CD4-positive, alpha-beta T cell treated with Interleukin-21 for 1 hour (primary cell): Measurements from ENCODE around the gene MAL.
"Not testable (repeated sequence)": the region's sequence is repeated elsewhere in the genome, so short reads cannot be mapped to it uniquely, and the experiment has no call there.

ENCODE experiments used
- DNase-seq: peaks from one replicate; pipeline ENCODE4 v3.0.0-alpha.2; 2020

Gene MAL

DNA sequence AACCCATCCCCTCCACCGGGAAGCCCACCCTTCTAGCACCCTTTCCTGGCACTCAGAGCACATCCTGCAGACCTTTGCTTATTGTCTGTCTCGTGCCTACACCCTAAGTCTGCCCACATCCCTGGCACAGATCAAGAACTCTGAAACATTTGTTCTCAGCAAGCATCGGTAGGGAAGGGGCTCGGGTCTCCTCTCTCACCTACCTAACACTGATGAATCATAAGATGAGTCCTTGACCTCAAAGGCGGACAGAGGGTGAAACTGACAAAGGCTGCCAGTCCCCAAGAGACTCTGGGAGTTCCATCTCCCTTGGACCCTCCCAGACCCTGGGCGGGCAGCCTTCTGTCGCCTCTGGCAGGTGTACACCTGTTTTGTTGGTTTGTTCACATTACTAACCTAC lies 9.3 kb downstream of the MAL start:
- DNase-seq, result no peak

DNA sequence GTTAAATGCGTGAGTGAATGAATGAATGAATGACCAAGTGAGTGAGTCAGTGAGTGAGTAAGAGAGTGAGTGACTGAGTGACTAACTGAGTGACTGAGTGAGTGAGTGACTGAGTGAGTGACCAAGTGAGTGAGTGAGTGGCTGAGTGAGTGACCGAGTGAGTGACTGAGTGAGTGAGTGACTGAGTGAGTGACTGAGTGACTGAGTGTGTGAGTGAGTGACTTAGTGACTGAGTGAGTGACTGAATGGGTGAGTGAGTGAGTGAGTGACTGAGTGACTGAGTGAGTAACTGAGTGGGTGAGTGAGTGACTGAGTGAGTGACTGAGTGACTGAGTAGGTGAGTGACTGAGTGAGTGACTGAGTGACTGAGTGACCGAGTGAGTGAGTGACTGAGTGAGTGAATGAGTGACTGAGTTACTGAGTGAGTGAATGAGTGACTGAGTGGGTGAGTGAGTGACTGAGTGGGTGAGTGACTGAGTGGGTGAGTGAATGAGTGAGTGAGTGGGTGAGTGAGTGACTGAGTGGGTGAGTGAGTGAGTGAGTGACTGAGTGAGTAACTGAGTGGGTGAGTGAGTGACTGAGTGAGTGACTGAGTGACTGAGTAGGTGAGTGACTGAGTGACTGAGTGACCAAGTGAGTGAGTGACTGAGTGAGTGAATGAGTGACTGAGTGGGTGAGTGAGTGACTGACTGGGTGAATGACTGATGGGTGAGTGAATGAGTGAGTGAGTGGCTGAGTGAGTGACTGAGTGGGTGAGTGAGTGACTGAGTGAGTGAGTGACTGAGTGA lies 11.3 kb downstream of the MAL start:
- DNase-seq, result no peak

DNA sequence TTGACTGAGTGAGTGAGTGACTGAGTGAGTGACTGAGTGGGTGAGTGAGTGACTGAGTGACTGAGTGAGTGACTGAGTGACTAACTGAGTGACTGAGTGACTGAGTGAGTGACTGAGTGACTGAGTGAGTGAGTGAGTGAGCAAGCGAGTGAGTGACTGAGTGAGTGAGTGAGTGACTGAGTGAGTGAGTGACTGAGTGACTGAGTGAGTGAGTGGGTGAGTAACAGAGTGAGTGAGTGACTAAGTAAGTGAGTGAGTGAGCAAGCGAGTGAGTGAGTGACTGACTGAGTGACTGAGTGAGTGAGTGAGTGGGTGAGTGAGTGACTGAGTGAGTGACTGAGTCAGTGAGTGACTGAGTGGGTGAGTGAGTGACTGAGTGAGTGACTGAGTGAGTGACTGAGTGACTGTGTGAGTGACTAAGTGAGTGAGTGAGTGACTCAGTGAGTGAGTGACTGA lies 11.9 kb downstream of the MAL start:
- DNase-seq, result no peak

DNA sequence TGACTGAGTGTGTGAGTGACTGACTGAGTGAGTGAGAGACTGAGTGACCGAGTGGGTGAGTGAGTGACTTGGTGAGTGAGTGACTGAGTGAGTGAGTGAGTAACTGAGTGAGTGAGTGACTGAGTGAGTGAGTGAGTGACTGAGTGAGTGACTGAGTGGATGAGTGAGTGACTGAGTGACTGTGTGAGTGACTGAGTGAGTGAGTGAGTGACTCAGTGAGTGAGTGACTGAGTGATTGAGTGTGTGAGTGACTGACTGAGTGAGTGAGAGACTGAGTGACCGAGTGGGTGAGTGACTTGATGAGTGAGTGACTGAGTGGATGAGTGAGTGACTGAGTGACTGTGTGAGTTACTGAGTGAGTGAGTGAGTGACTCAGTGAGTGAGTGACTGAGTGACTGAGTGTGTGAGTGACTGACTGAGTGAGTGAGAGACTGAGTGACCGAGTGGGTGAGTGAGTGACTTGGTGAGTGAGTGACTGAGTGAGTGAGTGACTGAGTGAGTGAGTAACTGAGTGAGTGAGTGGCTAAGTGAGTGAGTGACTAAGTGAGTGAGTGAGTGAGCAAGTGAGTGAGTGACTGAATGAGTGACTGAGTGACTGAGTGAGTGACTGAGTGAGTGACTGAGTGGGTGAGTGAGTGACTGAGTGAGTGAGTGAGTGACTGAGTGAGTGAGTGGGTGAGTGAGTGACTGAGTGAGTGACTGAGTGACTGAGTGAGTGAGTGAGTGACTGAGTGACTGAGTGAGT lies 12.5 kb downstream of the MAL start:
- DNase-seq, result not testable (repeated sequence)

DNA sequence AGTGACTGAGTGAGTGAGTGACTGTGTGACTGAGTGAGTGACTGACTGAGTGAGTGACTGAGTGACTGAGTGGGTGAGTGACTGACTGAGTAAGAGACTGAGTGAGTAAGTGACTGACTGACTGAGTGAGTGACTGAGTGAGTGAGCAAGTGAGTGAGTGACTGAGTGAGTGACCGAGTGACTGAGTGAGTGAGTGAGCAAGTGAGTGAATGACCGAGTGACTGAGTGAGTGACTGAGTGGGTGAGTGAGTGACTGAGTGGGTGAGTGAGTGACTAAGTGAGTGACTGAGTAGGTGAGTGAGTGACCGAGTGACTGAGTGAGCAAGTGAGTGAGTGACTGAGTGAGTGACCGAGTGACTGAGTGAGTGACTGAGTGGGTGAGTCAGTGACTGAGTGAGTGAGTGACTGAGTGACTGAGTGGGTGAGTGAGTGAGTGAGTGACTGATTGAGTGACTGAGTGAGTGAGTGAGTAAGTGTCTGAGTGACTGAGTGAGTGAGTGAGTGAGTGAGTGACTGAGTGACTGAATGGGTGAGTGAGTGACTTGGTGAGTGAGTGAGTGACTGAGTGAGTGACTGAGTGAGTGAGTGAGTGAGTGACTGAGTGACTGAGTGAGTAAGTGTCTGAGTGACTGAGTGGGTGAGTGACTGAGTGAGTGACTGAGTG lies 13.3 kb downstream of the MAL start:
- DNase-seq, result no peak

DNA sequence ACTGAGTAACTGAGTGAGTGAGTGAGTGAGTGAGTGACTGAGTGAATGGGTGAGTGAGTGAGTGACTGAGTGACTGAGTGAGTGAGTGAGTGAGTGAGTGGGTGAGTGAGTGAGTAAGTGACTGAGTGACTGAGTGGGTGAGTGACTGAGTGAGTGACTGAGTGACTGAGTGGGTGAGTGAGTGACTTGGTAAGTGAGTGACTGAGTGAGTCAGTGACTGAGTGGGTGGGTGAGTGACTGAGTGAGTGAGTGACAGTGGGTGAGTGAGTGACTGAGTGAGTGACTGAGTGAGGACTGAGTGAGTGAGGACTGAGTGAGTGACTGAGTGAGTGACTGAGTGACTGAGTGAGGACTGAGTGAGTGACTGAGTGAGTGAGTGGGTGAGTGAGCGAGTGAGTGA lies 13.9 kb downstream of the MAL start:
- DNase-seq, result no peak

DNA sequence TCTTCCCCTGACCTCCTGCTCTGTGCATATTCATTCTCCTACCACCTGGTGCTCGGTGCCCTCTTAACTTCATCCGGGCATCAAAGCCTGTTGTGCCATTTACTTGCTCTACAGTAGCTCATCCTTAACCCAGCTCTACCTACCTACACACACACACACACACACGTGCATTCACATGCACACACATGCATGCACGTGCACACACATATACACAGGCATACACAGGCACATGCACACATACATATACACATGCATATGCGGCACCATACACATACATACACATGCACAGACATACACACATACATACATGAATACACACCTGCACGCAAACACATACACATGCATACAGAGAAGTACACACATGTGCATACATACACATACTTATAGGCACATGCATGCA lies 14.5 kb downstream of the MAL start:
- DNase-seq, result no peak

DNA sequence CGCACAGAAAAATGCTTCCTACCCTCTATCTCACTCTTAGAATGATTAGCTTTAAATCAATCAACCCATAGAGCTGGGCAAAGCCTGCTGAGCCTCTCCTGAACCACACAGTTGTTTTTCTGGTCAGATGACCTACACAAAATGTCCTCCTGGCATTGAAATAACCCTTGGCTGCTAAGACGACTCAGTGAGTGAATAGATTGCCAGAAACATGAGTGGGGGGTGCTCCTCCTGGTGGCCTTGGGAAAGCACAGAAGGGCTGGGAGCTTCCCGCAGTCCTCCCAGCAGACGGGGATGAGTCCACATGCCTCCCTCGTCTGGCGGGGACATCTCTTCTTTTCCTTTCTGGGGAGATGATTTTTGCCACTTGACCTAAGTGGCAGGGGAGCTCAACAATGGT lies 14.9 kb downstream of the MAL start:
- no peak for DNase-seq

DNA sequence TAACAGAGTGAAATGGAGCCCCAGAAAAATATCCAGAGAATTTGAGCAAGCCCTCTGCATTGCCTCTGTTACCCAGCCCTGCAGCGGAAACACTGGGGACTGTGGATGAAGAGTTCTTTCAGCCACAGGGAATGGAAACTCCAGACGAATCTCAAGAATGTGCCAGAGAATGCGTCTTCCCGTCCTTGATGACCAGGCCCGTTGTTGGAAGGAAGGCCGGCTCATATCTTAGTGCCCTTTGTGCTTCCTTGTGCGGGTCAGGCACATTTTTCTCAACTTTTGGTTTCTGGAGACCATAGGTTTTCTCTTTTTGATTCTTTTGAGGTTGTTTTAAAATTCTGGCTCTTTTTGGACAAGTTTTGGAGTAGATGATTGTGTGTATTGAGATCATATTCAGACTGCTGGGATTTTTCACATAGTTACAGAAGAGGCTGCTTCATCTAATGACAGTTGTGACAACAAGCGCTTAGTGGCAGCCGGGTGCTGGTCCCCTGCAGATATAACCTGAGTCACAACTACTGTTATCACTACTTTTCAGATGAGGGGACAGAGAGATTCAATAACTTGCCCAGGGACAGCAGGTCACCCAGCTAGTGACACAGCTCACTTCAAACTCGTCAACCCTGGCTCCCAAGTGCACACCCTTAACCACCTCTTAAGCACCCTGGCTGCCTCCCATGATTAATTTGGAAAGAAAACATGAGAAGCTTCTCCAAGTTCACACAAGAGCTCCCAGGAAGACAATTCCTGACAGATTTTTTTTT lies 15.7 kb downstream of the MAL start:
- no peak for DNase-seq

DNA sequence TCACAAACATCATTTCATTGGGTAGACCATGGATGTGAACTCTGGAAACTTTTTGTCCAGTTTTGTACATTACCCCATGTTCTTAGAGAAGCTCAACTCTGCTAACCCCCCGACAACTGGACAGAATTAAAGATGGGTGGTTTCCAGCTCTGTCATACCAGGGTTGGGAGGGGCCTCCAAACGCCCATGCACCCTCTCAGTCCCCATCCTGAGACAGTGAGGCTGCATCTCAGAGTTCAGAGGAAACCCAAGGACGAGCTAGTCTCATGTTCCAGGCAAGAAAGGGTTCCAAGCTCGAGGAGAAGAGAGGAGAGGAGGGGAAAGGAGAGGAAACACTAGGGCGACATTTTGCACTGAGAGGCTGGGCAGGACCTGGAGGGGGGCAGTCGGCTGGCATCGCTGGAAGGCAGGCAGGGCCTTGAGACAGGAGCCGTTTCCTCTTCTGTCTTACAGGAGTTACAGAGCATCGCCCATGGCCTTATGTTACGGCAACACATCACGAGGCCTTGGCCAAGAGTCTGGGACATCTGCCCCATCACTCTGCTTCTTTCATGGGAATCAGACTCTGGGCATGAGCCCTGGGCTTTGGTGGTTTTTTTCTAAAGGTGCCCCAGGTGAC lies 16.4 kb downstream of the MAL start:
- no peak for DNase-seq

DNA sequence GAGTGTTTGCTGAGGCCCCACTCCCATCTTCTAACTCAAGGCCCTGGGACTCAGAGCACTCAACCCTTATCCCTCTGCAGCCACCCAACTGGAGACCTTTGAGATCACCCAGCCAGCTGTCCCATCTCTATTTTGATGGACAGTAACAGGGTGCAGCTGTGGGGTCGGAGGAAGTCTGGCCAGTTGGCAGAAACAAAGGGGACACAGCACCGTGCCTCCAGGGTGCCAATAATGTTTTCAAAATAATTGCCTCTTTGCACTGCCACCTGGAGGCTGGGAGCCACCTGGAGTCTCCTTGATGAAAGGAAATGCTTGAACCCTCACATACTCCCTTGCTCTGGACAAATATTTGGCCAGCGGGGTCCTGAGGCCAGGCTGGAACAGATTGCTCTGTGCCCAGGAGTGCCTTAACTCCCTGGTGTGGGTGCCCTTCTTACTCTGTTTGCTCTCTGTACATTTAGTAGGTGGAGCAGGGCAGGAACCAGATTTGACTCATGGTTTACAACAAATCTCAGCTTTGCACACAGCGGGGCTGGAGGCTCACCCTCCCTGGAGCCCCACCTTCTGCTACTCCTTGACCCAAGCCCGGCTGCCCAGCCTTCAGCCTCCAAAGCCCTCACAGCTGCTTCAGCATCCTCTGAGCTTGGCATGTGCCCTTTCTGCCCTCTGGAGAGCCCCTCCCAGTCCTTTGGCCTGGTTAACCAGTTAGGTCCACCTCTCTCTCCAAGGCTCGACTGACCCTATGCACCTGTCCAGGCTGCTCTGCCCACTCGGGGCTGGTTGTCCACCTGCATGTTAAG lies 17.2 kb downstream of the MAL start:
- no peak for DNase-seq

DNA sequence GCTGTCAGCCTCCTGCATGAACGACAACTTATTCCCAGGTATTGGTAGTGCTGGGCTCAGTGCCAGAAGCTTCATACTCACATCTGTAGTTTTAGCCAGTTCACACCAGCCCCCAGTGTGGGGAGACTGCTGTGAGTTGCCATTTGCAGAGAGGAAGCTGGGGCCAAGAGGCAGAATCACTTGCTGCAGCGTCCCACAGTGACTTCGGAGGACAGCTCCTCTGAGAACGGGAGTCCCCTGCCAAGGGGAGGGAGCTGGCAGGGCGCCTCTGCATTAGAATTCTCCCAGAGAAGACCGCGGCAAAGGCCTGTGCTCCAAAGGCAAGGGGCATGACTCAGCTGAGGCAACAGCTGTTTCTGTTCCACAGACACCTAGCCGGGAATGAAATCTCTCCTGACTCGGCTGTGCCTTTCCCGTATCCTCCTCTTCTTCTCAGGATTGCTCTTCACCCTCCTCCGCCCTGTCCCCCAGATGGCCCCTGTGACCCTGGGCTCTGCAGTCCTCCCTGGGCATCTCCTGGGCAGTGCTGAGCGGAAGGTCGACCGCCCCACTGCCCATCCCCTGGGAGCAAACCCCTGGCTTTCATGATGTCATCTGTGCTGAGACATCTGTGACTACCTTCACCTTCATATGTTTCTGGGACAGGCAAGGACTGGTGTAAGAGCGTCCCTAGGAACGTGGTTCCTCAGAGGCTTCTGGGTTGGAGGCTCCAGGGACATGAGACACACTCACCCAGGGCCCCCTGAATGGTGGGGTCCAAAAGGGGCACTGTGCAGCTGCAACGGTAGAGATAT lies 18.0 kb downstream of the MAL start:
- DNase-seq, result no peak

DNA sequence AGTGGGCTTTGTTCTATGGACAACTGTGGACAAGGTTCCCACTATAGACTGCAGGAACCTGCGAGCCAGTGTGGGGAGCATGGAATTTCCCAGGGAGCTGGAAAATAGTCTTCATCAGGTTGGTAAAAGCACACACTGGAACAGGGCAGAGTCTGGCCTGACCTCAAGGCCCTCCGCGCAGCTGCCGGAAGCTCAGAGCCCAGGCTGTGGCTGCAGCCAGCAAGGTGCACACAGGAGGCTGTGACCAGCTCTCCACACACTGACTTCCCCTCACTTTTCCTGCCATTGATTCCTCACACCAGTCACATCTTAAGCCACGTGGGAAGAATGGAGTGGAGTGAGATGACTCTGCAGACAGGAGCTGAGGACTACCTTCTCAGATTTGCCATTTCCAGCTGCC lies 19.1 kb downstream of the MAL start:
- no peak for DNase-seq

DNA sequence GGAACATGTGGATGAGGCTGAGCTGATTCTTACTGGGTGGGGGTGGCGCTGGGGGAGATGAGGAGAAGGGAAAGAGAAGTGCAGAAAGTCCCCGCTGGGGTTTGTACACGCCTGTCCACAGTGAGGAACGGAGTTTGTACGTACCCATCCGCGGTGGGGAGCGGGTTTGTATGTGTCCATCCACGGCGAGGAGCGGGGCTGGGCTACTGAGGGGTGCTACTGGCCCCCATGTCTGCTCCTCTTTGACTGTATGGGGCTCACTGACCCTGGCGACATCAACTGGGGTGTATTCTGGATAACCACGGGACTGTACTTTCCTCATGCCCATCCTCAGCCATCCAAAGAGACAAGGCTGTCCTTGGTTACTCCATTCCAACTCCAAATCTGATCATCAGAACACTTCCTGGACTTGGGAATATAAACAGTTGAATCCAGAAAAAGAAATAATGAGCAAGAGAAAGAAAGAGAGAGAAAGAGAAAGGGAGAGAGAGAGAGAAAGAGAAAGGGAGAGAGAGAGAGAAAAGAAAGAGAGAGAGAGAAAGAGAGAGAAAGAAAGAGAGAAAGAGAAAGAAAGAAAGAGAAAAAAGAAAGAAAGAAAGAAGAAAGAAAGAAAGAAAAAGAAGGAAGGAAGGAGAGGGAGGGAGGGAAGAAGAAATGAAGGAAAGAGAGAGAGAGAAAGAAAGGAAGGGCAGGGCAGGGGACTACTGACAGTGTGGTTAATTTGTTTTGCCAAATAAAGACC lies 21.0 kb downstream of the MAL start:
- DNase-seq, result no peak

DNA sequence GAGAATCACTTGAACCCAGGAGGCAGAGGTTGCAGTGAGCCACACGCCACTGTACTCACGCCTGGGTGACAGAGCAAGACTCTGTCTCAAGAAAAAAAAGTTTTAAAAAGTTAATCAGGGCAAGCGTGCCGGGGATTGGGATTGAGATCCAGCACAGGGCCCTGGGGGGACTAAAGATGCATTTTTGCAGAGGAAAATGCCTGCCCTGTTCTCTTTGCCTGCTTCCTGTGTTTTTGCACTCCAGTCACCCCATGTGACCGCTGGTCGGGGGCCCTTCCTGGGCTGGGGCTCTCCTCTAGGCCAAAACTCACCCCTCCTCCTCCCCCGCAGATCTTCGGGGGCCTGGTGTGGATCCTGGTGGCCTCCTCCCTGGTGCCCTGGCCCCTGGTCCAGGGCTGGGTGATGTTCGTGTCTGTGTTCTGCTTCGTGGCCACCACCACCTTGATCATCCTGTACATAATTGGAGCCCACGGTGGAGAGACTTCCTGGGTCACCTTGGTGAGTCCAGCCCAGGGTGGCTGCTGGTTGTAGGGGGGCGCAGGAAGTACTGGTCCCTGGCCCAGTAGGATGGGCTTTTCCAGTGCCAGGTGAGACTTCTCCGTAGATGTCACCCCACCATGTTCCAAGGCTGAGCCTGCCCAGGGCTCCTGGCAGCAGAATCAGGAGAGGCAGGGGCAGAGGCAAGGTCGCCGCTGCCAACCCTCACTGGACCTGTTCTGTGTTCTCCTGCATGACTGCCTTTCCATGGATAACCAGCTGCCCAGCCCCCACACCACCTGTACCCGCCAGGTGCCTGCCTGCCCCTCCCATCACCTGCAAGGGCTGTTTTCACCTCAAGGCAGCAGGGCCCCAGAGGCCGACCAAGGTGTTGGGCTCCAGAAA lies 22.4 kb downstream of the MAL start:
- no peak for DNase-seq

DNA sequence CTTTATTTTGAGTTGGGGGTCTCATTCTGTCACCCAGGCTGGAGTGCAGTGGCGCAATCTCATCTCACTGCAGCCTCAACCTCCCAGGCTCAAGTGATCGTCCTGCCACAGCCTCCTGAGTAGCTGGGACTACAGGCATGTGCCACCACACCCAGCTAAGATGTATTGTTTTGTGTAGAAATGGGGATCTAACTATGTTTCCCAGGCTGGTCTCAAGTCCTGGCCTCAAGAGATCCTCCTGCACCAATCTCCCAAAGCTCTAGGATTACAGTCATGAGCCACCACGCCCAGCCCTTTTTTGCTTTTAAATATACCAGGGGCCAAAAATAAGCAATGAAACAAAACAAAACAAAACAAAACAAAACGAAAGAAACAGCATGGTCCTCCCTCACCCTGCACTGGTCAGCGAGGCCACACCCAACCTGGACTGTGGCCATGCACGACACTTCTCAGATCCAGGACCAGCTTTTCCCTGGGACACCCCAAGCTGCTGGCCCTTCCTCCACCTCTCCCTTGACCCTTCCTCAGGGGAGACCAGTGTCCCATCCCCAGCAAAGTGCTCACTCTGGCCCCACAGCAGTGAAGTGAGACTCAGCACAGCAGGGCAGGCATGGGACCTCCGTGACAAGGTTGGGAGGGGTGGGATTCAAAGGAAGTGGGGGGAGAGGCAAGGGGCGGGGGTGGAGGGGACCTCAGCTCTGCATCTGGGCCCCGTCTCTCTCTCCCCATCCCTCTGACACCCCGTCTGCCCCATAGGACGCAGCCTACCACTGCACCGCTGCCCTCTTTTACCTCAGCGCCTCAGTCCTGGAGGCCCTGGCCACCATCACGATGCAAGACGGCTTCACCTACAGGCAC lies 23.5 kb downstream of the MAL start:
- DNase-seq, result no peak

DNA sequence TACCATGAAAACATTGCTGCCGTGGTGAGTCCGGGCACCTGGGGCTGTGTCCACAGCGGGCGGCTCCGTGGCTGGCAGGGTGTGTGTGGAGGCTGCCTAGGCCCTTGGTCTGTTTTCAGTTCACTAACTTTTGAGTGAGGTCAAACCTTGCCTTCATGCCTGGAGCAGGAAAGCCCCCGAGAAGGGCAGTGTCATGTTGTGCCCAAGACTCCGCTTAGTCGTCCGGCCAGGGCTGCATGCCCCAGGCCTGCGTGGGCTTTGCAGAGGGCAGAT lies 24.1 kb downstream of the MAL start:
- DNase-seq, result no peak

DNA sequence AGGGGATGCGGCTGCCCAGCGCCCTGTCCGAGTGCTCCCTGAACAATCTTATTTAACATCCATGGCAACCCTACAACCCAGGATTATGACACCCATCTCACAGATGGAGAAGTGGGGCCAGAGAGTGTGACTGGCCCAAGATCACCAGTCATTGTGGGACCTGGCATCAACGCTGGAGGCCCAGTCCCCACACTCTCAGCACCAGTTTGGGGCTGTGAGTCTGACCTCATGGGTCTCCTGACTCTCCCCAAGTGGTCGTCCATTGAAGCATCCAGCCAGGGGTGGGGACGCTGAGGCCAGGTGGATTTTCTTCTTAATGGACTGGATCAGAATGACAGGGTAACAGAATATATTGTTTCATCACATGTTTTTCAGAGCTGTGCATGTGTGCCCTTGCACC lies 24.5 kb downstream of the MAL start:
- no peak for DNase-seq
